Activated CD4-positive, alpha-beta T cell treated with anti-CD3 and anti-CD28 coated beads, Interleukin-2, amount 50 U/mL, for 4 hours (primary cell): ENCODE measurements around the gene KRTAP10-10.
"Not testable (repeated sequence)": the region's sequence is repeated elsewhere in the genome, so short reads cannot be mapped to it uniquely, and the experiment has no call there.

Experiments
- DNase-seq, 2 experiments: peaks; one replicate each; pipeline ENCODE4 v3.0.0-alpha.2; 2020

The KRTAP10-10 gene

DNA sequence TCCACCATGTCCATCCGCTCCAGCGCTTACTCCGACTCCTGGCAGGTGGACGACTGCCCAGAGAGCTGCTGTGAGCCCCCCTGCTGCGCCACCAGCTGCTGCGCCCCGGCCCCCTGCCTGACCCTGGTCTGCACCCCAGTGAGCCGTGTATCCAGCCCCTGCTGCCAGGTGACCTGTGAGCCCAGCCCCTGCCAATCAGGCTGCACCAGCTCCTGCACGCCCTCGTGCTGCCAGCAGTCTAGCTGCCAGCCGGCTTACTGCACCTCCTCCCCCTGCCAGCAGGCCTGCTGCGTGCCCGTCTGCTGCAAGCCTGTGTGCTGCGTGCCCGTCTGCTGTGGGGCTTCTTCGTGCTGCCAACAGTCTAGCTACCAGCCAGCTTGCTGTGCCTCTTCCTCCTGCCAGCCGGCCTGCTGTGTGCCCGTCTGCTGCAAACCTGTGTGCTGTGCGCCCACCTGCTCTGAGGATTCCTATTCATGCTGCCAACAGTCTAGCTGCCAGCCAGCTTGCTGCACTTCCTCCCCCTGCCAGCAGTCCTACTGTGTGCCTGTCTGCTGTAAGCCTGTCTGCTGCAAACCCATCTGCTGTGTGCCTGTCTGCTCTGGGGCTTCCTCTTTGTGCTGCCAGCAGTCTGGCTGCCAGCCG is 9.9 kb upstream of the KRTAP10-10 start:
- not testable (repeated sequence) for DNase-seq

DNA sequence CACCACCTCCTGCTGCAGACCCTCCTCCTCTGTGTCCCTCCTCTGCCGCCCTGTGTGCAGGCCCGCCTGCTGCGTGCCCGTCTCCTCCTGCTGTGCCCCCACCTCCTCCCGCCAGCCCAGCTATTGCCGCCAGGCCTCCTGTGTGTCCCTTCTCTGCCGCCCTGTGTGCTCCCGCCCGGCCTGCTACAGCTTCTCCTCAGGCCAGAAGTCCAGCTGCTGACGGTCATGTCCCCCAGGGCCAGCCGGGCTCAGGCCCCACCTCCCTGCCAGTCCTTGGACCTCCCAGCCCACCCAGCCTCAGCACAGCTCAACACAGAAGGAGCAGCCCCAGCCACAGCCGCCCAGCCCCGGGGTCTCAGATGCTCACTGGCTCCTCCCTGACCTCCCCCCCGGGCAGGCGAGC is 9.3 kb upstream of the KRTAP10-10 start:
- not testable (repeated sequence) for DNase-seq

DNA sequence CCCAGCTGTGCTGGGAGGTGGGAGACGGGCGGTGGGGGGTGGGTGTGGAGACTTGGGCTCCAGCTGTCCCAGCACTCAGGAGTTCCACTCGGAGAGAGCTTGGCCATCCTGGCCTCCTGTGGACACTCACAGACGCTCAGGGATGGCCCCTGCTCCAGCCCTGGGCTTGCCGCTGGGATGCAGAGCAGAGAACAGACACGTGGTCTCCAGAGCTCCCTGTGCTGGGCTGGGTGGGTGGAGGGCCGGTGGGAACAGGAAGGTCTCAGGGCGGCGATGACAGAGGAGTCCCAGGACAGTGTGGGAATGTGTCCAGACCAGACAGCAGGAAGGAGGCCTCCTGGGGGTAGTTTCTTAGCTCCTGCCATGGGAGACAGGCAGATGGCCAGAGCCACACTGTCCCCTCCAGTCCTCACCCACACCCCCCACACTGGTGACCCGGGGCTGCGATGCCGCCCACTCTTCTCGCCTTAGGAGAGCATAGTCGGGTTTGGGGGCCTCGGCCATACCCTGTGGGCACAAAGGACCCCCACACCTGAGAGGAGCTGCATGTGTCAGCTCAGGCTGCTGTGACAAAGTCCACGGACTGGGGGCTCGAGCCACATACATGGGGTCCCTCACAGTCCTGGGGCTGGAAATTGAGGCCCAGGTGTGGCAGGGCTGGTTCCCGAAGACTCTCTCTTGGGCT is 8.3 kb upstream of the KRTAP10-10 start:
- DNase-seq: no peak

DNA sequence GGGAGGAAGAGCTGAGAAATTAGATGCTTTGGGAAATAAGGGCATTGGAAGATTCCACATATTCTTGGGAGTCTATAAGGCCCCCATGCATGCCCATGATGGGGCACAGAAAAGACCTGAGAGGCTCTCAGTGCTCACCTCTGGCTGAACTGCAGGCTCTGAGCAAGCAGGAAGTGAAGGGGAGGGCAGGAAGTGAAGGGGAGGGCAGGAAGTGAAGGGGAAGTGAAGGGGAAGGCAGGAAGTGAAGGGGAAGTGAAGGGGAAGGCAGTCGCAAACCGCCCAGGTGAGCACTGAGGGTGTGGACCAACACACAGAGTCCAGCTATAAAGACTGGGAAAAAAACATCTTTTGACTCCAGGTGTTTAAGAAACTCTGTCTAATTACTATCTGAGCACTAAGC is 6.7 kb upstream of the KRTAP10-10 start:
- no peak for DNase-seq

DNA sequence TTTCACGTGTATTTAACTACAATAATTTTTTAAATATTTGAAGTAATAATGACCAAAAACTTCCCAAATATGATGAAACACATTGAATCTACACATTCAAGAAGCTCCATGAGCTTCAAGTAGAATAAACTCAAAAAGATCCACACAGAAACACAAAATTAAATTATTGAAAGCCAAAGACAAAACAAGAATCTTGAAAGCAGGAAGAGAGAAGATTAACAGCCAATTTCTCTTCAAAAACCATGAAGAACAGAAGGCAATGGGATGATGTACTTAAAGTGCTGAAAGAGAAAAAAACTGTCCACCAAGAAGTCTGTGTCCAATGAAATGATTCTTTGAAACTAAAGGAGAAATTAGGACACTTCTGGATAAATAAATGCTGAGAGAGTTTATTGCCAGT is 5.1 kb upstream of the KRTAP10-10 start:
- no peak for DNase-seq

DNA sequence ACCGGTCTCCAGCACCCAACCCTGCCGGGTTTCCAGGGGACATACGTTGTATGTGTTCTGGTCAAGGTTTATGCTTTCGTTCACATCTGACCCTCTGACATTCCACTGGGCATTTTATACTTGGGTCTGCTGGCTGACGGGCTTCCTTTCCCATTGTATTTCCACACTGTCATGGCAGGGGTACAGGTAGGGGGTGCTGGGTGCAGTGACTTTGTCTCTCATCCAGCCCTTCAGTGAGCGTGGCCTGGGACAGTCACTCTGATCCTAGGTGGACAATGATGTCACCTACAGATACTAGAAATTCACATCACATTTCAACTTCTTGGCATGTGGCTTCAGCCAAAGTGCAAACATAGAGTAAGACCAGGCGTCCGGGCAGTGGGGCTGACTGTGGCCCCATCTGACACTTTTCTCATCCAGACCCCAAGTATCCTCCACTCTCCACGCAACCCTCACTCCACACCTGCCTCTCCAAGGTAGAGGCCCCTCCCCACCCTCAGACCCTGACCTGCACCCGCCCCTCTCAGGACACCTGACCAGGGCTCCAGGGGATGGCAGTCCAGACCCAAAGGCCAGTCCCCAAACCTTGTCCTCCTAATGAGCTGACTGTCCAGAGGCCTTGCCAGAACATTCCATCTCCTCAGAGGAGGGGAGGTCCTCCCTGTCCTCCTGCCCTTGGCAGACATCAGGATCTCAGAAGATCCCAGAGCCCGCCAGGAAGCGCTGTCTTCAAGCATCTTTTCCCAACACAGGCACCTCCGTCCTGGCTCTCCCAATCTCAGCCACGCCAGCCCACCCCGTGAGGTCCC is 743 bp upstream of the KRTAP10-10 start:
- DNase-seq: no peak

DNA sequence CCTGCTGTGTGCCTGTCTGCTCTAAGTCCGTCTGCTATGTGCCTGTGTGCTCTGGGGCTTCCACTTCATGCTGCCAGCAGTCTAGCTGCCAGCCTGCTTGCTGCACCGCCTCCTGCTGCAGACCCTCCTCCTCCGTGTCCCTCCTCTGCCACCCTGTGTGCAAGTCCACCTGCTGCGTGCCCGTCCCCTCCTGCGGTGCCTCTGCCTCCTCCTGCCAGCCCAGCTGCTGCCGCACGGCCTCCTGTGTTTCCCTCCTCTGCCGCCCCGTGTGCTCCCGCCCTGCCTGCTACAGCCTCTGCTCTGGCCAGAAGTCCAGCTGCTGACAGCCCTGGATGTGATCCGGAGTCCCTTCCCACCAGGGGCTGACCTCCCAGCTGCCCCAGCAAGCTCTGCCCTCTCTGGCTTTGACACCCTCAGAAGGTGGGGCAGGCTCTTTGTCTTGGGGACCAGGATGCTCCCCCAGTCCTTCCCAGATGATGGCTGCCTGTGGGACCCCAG is 744 bp downstream of the KRTAP10-10 start:
- not testable (repeated sequence) for DNase-seq

DNA sequence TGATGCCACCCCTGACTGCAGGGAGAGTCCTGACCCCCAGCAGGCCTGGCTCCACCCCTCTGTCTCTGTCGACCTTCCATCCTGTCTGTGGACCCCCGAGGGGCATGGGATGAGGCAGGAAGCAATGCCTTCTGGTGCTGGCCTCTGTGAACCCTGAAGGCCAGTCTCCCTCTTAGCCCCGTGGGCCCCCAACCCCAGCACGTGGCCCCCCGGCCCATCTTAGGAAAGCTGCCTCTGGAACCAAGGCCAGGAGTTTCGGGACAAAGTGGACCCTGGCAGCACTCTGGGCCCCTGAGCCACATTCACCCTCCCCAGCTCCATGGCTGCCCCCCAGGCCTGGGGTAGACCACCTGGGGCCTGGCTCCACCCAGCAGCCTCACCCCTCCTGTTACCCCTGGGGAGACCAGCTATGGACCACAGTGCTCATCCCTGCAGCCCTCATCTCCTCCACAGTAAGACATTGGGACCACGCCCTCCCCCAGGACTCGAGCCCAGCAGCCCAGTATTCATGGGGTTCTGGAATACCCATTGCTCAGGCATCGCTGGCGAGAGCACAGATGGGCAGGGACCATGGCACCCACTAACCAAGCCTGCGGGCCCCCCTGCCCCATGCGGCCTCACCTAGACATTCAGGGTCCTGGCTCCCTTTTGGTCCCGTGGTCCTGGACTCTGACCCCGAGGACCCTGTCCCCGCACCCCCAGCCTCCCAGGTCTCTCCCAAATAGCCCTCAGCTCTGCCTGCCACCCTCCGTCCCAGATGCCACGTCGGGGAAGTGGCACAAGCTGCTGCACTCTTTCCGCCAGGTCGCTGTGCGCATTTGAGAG is 1.6 kb downstream of the KRTAP10-10 start:
- not testable (repeated sequence) for DNase-seq

DNA sequence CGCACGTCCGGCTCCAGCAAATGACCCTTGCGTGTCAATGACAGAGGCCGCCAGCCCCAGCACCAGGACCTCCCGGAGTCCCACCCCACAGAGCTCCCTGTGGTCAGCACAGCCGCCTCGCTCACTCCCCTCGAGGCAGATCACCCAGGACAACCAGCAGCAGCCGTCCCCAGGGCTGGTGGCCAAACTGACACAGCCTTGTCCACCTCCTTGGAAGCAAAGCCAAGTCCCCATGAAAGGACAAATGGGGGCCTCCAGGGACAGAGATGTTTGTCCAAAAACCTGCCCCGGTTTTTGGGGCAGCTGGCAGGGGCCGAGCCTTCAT is 2.1 kb downstream of the KRTAP10-10 start:
- DNase-seq: no peak

DNA sequence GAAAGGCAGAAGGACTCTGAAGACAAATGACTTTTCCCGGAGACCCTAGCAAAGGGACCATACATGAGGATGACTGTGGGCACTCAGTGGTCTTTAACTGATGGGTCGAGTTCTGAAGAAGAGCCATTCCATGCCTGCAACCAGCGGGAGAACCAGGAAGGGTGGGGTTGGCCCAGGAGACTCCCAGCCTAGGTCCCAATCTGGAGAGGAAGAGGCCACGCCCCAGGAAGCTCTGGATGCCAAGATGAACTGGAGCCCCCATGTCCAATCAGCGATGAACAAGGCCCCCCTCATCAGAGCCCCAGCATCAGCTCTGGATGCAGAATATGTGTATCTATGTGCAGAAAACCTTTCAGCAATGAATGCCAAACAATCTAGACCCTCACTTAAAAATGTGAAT is 3.6 kb downstream of the KRTAP10-10 start:
- DNase-seq: no peak

DNA sequence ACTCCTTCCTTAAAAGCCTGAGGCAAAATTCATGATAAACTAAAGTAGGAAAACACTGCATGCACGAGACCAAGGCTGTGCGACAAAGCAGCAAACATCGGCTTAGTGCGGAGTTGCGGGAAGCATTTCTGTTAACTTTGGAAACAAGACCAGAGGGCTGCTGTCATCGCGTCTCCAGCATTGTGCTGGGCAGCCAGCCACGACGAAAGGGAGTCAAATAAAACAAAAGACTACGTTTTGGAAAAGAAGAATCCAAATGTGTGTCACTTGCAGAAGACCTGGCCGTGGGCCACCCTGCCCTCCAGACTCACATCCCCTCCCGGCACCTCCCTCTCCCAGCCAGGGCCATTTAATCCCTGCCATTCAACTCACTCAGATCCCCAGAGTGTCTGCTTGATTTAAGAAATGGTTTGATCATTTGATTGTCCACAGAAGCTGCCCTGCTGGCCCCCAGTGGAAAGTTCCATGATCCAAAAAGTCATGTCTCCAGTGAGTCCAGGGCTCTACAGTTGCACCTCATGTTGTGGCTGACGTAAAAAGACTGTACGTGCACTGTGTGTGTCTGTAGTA is 6.7 kb downstream of the KRTAP10-10 start:
- DNase-seq: no peak

DNA sequence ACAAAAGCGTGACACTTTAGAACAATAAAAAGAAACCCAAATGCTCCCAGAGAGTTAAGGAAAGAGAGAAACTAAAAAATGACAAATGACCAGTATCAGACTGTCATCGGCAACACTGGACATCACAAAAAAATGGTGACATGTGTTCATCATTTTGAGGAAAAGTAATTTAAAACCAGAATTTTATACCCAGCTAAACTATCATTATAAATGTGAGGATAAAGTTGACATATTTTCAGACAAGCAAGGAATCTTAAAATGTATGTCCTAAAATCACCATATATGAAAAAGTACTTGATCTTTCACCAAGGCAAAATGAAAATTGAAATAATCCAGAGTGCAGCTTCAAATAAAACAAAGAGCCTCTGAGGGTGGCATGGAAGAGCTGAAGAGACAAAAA is 7.7 kb downstream of the KRTAP10-10 start:
- no peak for DNase-seq

DNA sequence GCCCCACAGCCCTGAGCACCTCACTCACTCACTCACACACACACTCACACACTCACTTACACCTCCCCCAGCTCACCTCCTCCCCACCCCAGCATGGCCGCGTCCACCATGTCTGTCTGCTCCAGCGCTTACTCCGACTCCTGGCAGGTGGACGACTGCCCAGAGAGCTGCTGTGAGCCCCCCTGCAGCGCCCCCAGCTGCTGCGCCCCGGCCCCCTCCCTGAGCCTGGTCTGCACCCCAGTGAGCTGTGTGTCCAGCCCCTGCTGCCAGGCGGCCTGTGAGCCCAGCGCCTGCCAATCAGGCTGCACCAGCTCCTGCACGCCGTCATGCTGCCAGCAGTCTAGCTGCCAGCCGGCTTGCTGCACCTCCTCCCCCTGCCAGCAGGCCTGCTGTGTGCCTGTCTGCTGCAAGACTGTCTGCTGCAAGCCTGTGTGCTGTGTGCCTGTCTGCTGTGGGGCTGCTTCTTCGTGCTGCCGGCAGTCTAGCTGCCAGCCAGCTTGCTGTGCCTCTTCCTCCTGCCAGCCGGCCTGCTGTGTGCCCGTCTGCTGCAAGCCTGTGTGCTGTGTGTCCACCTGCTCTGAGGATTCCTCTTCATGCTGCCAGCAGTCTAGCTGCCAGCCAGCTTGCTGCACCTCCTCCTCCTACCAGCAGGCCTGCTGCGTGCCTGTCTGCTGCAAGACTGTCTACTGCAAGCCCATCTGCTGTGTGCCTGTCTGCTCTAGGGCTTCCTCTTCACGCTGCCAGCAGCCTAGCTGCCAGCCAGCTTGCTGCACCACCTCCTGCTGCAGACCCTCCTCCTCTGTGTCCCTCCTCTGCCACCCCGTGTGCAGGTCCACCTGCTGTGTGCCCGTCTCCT is 9.4 kb downstream of the KRTAP10-10 start, which contains the start of gene KRTAP10-11:
KRTAP10-11 (plus strand) TSS at position 49 of the 856 bp plus-strand sequence; CDS start at position 94, 45 bp downstream.
- DNase-seq: not testable (repeated sequence)

DNA sequence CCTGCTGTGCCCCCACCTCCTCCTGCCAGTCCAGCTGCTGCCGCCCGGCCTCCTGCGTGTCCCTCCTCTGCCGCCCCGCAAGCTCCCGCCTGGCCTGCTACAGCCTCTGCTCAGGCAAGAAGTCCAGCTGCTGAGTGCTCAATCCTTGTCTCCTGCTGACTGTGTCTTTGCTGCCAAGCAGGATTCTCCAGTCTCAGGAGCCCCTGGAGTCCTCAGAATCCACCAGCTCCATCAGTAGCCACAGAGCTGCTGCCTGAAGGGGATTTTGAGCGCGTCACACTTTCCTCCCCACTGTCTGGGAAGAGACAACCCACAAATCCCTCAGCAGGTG is 10.0 kb downstream of the KRTAP10-10 start:
- DNase-seq: no peak

DNA sequence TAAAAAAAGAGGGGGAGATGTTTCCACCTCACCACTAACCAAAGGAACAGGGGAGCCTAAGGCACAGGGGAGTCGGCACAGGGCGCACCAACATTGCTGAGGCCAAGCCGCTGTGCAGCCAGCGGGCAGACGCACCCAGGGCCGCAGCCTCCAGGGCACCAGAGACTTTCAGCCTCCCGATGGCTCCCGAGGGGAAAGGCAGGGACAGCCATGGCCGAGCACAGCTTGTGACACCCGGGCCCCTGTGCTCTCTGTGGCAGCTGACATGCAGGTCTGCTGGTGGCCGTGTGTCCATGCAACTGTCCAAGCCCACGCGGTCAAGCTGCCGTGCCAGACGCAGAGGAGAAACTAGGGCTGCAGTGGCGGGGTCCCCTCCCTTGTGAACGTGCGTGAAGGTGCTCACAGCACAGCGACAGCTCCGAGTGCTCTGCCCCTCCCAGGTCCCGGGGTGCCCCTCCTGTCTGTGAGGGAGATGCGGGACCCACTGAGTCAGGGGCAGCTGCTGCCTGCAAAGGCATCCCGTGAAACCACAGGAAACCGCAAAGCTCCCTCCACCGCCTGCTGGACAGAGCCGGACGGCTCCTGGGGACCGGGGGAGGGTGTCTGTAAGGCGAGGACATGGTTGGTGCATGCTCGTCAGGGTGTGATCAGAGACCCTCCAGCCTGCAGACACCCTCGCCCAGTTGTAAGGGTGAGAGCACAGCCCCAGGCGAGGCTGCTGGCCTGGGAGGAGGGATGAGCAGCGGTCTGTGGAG is 11.6 kb downstream of the KRTAP10-10 start:
- no peak for DNase-seq

DNA sequence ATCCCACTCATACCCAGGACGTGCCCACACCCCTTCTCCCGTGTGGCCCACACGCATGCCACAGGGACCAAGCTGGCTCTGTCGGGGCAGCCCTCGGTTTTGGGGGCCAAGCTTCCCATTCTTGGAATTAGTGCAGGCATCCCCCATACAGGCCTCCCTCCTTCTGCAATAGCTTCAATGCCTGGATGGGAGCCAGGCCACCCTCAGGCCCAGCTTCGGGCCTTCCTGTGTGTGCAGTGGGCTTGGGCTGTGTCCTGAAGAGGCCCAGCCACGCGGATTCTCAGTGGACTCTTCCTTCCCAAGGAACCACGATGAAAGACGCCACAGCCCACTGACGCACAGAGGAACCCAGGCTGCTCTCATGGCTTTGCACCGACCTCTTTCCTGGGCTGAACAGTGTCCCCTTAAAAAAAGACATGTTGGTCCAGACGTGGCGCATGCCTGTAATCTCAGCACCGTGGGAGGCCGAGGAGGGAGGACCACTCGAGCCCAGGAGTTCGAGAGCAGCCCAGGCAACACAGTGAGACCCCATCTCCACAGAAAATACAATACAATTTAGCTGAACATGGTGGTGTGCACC is 12.5 kb downstream of the KRTAP10-10 start:
- DNase-seq: no peak

DNA sequence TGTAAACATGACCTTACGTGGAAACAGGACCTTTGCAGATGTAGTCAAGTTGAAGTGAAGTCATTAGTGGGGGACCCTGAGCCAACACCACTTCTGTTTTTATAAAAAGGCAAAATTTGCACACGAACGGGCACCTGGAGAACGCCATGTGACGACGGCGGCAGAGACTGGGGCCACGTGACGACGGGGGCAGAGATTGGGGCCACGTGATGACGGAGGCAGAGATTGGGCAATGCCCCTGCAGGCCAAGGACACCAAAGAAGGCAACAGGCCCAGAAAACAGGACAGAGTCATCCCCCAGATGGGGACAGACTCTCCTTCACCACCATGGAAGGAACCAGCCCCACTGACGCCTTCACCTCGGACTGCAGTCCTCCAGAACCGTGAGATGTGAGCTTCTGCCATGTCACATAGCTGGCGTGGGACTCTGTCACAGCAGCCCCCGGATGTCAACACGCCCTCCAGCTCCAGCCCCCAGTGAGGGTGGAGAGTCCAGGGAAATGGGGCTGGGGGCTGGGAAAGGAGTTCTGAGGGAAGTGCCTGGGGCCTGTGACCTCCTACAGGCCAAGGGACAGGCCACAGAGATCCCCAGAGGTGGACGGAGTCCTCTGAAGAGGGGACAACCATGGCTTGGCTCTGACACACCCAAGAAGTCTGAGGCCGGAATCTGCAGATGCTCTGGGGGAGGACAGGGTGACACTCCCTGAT is 13.3 kb downstream of the KRTAP10-10 start:
- DNase-seq: no peak

DNA sequence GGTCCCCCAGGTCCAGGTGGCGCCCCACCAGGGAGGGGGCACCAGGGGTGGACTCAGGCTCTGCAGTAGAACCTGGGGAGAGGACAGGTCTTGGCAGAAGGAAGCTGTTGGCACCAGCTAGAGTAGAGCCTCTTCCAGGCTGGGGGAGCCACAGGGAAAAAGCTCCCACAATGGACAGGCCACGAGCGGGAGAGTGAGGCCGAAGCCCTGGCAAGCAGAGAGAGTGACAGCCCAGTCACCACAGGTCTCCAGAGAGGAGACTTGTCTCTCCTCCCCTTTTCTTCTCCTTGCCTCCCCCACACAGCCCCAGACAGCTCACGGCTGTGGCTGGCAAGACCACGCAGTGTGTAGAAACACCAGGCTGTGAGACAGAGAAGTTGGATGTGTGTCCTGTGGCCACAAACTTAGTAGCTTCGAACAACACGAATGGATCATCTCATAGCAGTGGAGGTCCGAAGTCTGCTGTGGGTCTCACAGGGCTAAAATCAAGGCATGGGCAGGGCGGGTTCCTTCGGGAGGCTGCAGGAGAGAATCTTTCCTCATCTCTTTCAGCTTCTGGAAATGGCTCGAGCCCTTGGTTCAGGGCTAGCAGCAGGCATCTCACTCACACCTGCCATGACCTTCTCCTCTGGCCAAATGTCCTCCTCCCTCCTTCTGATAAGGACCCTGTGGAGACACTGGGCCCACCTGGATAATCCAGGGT is 14.0 kb downstream of the KRTAP10-10 start:
- DNase-seq: no peak

DNA sequence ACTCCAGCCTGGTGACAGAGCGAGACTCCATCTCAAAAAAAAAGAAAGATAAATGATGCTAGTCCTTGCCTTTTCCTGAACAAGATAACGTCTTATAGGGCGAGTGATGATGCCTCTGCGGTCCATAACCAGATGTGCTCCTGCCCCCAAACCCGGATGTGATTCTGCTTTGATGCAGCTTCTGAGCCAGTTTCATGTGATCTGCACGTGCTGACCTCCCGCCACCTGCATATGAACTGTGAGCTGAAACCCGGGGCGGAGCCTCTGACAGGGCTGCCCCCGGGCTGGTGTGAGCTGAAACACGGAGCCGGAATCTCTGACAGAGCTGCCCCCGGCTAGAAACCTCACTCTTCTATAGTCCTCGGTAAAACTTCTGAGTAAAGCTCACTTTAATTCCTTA is 16.0 kb downstream of the KRTAP10-10 start:
- DNase-seq: no peak
